Frontal cortex (tissue), 4 donors: ENCODE data around the gene MYO16. TPM values are rescaled to one million over a fixed set of nuclear protein-coding genes. Genes with fewer than 3 reads are reported as not detected.
"Not testable (repeated sequence)": the region's sequence is repeated elsewhere in the genome, so short reads cannot be mapped to it uniquely, and the experiment has no call there.

Experiments
- DNase-seq, 2 donors: peaks; one replicate each; pipeline ENCODE4 v3.0.0; 2012; ENCODE audit warnings: low spot score in 2 of 2
- FAIRE-seq: peaks from 2 replicates; lab custom pipeline; 2012; peaks lifted over from hg19 to GRCh38; lab: Jason Lieb, UNC
- total RNA-seq: library from RNA; depleted of rRNA; stranded (reverse); fragments of >200 nt; gene quantifications from one replicate; pipeline ENCODE4 v1.2.3, GENCODE V29; 2014
- donor health status: control.
- donor health status: control.
- donor health status: control.

MYO16 gene
- total RNA-seq, 1 donor from 2014 or later: 95.0 TPM

DNA sequence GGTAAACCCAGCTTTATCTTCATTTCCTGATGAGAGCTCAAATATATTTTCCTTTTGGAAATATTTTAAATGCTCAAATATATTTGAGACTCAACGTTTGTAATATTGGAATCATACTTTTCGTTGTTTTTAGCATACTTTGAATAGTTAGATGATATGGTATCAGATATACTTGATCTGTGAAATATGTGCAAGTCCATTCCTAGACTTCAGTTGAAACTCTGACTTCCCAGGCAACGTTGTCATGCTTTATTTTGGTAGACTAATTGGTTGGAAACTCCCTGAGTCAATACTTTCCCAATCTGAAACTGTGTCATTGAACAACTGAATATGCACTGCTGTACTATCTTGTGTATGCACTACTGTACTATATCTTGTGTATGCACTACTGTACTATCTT lies 378.5 kb downstream of the MYO16 start:
- no peak for DNase-seq
- no peak for FAIRE-seq

DNA sequence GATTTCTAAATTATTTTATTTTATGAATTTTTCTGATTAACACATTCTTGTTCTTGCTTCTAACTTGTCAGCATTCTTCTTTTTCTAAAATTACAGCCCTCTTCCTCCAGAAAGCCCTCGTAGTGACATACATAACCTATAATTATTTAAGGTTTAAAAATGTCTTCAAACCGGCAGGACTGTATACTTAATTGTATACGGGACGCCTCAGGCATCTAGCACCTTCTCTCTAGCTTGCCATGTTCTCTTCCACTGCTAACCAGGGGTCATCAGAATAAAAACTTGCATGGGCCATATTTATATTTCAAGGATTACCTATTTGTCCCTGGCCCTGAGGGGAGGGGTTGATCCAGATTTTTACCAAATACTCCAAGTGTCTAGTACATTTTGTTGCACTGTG lies 380.3 kb downstream of the MYO16 start:
- DNase-seq (no peak), FAIRE-seq (no peak)

DNA sequence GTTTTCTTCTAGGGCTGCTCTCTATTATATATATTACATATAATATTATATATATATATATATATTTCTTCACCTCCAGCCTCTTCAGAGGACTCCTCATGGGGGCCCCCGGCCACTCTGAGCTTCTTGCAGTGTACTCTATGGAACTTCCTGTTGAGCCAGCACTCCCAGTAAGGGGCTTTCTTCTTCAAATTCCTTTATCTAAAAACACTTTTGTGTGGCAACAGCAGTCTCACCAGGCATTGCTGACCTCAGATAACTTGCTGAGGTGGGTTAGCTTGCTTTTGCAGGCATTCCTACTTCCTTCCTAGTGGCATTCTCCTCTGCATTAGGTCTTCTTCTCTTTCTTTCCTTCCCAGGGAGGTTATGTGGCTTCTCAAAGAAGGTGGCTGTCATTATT lies 381.5 kb downstream of the MYO16 start:
- FAIRE-seq (no peak), DNase-seq (no peak)

DNA sequence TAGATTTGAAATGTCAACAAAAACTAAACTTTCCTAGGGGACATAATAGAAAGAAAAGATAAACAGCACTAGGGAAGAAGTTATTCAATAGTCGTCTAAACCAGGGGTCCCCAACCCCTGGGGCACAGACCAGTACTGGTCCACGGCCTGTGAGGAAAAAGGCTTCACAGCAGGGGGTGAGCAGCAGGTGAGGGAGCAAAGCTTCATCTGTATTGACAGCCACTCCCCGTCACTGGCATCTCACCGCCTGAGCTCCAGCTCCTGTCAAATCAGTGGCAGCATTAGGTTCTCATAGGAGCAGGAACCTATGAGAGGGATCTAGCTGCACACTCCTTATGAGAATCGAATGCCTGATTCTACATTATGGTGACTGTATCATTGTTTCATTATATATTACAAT lies 382.7 kb downstream of the MYO16 start:
- FAIRE-seq (no peak), DNase-seq (no peak)

DNA sequence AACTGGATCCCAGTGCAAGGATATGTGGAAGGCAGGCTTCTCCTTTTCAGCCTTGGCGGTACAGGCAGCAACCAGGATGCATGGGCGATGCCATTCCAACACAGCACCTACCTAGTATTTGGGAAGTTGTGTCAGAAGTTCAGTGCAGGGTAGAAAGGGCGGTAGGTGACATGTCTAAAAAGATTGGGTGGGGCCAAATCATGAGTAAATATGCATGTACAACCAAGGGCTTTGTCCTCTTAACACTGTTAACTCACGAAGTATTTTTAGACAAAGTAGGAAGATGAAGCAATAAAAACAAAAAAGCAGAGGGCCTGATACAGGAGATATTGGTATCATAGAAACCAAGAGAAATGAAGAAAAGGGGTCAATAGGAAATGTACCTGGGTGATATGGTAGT lies 392.1 kb downstream of the MYO16 start:
- no peak for DNase-seq
- no peak for FAIRE-seq

DNA sequence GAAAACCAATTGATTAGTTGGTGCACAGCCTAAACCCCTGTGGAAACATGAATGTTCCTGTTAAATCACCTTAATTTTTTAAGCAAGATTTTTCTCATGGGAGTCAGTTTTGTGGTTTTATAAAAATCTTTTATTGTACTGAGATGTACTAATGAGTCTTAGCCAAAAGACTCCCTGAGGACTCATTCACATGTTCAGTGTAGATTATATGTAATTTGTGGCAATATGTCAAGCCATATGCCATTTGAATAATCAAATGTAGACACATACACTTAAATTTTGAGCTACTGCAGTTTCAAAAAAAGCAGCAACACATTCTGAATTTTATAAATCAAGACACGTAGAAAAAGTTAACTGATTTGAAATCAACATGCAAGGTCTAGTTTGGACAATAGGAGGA lies 395.2 kb downstream of the MYO16 start:
- no peak for DNase-seq
- FAIRE-seq: no peak

DNA sequence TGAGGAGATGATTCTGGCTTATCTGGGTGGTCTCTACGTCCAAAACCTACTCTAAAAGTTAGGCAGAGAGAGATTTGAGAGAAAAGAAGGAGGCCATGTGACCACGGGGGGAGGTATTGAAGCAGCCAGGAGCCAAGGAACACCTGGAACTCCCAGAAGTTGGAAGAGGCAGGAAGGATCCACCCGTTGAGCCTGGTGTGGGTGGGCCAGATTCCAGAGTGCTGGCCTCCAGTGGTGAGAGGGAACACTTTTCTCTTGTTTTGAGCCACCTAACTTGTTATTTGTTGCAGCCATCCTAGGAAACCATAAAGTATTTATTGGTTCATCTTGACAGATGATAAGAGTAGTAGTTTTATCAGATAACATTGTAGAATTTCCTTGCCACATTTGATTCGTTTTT lies 396.9 kb downstream of the MYO16 start:
- no peak for FAIRE-seq
- DNase-seq: no peak

DNA sequence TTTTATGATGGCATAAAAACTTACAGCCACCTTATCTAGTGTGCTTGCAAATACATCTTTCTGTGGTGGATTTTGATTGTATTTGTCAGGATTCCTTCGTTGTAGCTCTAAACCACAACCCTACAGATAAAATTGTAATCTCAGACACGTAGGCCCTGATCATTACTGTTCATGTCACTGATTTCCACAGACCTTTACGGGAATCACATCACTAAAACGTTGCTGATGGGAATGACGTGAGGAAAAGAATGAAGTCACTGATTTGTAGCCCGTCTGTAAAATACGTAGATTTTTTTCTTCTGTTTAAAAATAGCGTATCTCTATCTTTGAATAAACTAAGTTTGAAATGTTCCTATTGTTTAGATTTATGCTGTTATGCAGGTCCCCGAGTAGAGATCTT lies 399.2 kb downstream of the MYO16 start:
- FAIRE-seq: no peak
- DNase-seq: no peak

DNA sequence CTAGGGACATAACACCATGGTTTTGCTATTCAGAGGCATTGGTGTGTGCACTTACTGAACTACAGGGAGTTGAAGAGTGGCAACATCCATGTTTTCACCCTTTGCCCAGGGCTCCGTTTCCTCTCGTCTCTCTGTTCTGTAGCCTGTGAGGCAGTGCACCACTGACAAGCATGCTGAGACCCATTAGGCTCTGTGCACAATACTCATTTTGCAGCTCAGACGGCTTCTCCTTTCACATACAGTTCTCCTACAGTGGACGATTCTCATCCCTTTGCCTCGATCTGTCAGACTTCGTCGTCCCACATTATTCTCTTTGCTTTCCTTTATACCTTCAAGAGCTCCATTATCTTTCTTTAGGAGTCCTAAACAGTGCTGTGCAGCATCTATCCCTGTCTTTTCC lies 403.7 kb downstream of the MYO16 start:
- DNase-seq: no peak
- FAIRE-seq: no peak

DNA sequence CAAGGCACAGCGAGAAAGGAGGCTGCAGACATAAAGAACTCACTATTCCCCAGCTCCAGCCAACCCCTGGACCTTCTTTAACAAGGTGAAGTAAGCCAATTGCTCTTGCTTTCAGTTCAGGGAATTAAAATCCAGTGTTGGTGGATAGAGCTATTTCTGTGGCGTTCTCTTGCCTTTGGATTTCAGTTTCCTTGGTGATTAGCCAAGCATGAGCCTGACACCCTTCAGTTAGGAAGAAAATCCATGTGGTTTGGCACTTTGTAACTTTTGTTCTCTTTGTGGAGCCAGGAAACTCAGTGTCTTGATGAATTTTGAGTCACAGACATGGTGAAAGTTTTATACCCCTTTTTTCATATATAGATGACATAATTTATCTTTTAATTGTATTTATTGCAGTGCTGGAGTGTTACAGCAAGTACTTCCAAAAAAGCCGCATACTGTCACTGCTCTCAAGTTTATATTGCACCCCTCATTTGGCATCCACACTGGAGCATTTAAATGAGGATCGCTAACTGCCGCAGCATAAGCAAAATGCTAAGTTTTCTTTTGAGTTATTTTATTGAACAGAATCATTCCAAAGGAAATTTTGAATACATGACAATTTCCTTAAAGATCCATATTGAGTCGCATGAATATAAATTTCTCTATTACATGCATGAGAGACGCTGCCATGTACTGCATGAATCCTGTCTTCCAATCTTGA lies 406.8 kb downstream of the MYO16 start:
- FAIRE-seq: no peak
- DNase-seq: no peak

DNA sequence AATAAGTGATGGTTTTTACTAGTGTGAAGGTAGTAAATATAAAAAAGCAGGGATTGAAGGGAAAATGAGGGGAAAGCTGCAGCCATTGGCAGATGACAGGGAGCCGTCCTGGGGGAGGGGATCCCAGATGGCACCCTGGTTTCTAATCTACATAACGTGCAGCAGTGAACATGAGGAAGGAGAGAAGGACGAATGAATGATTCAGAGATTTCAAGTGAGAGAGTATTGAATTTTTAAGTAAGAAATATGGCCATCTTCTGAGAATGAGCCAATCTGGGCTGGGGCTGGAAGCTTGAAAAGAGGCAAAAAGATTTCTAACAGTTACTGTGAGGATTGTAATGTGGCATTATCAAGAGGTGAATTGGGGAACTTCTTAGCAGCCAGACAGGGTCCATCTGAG lies 414.2 kb downstream of the MYO16 start:
- FAIRE-seq (no peak), DNase-seq (no peak)

DNA sequence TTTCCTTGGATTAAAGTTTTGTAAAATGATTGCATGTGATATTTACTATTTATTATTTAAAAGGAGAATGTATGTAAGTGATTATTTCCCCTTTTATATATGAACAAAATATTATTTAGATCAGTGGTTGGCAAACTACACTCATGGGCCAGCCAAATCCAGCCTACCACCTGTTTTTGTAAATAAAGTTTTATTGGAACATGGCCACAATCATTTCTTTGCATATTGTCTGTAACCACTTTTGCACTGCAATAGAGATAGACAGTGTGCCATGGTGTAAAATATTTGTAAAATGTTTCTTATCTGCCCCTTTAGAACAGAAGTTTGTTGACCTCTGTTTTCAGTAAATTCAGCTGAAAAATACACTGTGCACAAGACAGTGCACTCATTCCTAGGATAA lies 426.4 kb downstream of the MYO16 start:
- no peak for DNase-seq
- FAIRE-seq: no peak

DNA sequence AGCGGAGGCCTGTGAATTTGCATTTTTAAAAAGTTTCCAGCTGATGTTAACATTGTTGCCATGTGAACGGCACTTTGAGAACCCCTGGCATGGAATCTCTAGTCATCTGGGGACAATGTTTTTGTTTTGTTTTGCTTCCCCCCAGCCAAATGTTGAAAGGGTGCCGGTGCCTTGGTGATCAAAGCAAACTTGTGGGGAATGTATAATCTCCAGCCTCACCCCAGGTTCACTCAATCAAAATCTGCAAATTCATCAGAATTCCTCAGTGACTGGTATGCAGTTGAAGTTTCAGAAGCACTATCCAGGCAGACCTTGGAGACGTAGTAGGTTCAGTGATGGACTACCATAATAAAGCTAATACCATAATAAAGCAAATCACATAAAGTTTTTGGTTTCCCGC lies 428.7 kb downstream of the MYO16 start:
- FAIRE-seq: no peak
- DNase-seq: no peak

DNA sequence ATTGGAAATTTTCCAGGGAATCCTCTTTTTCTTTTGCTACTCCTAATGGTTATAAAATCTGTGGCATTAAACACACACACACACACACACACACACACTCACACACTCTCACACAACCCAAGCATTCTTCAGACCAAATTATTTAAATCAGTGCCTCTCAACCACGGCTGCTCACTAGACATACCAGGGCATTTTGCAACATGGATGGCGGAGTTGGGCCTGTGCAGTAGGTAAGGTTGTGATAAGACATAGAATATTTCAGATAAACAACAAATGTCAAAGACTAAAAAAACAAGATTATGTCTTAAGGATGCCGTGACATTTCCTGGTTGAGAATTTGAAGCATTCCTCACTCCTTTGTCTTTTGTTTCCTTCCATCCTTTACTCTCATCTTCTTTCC lies 443.1 kb downstream of the MYO16 start:
- no peak for FAIRE-seq

DNA sequence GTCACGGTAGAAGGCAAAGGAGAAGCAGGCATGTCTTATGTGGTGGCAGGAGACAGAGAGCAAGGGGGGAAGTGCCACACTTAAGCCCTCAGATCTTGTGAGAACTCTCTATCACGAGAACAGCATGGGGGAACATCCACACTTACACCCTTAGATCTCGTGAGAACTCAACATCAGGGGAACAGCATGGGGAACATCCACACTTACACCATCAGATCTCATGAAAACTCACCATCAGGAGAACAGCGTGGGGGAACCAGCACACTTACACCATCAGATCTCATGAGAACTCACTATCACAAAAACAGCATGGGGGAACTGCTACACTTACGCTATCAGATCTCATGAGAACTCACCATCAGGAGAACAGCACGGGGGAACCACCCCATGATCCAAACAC lies 445.0 kb downstream of the MYO16 start:
- DNase-seq: no peak
- FAIRE-seq: no peak

More for the DNA sequence above, 443.1 kb downstream of the MYO16 start:
- DNase-seq: no peak

DNA sequence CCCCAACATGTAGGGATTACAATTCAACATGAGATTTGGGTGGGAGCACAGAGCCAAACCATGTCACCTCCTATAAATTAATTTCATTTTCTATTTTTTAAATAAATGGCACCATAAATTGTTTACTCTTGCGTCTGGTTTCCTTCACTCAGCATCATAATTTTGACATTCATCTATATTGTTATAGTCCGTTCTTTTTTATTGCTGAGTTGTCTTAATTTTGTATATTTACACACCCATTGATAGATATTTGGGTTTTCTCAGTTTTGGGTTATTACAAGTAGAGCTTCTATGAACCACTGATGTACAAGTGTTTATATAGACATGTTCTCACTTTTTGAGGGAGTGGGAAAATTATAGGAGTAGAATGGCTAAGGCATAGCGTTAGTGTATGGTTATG lies 445.4 kb downstream of the MYO16 start:
- FAIRE-seq (no peak), DNase-seq (no peak)

DNA sequence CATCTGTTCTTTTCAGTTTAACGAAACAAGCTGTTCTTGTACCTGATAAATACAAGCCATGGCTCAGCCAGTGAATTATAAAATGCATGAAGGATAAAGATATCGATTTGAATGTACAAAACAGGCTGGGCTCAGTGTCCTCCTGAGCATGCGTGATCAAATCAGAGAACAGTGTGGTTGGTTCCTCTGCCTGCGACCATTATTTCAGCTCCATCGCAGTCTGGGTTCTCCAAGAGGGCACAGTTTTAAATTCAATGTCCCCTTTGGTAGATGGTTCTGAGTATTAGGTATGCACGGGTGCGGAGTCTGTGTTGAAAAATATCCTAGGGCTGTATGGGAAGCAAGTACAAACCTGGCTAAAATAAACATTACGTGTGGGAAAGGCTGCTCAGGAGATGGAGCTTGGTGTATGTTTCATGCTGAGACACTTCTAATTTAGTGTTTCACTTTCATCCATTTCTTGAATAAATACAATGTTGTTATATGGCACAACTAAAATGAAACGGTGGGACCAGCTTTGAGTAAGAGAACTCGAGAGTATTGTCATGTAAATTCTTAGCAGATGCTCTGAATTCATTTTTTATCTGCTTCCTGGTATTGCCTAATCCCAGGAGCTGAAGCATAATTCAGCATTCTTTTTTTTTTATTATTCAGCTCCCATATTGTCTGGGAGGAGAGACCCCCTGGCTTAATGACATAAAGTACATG lies 458.7 kb downstream of the MYO16 start:
- no peak for FAIRE-seq

DNA sequence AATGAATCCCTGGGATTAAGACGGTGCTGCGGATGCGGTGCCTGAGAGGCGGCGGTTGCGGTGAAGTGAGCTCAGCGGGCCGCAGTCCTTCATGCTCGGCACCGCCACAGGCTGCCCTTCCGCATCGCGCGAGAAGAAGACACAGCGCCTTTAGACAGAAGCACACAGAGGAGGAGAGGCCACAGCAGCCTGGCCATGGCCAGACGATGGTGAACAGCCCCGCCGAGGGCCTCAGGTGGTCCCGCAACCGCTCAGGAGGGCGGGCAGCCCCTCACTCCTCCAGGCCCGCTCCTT lies 459.2 kb downstream of the MYO16 start:
- FAIRE-seq: no peak
- no peak for DNase-seq

More for the DNA sequence above, 458.7 kb downstream of the MYO16 start:
- no peak for DNase-seq

DNA sequence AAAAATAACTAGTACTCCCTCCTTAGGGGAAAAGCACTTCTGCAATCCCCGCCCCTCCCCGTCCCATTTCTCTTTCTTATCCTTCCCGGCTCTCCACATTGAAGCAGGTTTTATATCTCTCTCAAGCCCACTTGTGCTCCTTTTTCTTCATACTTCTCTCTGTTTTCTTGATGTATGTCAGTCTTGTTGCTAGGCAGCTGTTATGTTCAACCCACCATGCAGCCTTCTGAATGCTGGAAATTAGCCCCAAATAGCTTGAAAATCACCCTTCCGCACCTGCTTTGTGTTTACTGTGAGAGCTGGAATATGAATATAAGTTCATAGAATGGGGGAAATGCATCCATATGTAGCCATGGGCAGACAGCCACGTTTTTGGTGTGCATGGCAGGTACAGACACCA lies 461.4 kb downstream of the MYO16 start:
- no peak for DNase-seq
- no peak for FAIRE-seq

DNA sequence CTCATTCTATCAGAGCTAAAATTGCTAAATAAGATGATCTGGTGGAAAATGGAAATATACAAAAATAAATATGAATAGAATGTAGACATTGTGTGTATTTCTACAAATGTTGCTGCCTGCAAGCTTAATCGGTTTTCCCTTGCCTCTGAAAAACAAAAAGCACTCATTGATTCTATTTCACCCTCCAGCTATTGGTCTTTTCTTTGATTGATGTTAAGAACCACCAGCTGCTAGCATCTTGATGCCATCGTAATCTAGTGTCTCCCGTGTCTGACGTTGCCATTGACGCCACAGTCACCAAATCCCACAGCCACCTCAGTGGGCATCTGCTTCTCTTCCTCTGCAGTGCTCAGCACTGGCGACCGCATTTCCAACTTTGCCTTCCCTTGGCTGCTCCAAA lies 461.8 kb downstream of the MYO16 start:
- no peak for DNase-seq
- no peak for FAIRE-seq

DNA sequence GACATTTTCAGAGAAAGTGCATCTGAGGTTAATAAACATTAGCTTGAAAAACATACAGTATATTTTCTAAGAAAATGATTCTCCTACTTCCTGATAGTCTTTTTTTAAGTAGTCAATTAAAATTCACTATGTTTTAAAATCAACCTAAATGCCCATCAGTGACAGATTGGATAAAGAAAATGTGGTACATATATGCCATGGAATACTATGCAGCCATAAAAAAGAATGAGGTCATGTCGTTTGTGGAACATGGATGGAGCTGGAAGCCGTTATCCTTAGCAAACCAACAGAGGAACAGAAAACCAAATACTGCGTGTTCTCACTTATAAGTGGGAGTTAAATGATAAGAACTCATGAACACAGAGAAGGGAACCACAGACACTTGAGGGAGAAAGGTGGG lies 462.8 kb downstream of the MYO16 start:
- not testable (repeated sequence) for FAIRE-seq

DNA sequence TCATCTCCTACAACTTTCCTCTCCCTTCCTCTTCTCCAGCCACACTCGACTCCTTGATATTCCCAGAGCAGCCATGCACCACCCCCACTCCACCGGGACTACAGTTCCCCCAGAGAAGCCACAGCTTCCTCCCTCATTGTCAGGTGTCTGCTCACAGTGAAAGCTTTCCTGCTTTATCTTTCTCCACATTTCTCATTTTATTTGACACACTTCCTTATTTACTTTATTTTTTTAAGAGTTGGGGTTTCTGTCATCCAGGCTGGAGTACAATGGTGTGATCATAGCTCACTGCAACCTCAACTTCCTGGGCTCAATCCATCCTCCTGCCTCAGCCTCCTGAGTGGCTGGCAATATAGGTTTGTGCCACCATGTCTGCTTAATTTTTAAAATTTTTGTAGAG lies 464.6 kb downstream of the MYO16 start:
- no peak for FAIRE-seq
- no peak for DNase-seq

More for the DNA sequence above, 462.8 kb downstream of the MYO16 start:
- not testable (repeated sequence) for DNase-seq
